Iris pigment epithelial cell (primary cell): ENCODE measurements around the gene CLSTN1.

Source experiments
- DNase-seq: peaks from one replicate; pipeline ENCODE4 v3.0.0-alpha.2; 2011; ENCODE audit warnings: low read depth

CLSTN1 gene

DNA sequence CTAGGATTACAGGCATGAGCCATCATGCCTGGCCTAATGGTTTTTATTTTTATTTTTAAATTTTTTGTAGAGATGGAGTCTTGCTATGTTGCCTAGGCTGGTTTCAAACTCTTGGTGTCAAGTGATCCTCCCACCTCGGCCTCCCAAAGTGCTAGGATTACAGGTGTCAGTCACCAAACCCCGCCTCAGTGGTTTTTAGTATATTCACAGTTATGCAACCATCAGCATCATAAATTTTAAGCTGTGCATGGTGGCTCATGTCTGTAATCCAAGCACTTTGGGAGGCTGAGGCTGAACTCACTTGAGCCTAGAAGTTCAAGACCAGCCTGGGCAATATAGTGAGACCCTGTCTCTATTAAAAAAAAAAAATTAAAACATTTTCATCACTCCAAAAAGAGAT is 143.7 kb downstream of the CLSTN1 start:
- DNase-seq: no peak
